Kidney epithelial cell (primary cell): ENCODE data around the gene GPR35. TPM values are rescaled to one million over a fixed set of nuclear protein-coding genes. Genes with fewer than 3 reads are reported as not detected.
"Not testable (repeated sequence)": the region's sequence is repeated elsewhere in the genome, so short reads cannot be mapped to it uniquely, and the experiment has no call there.

Experiments used
- DNase-seq: peaks from one replicate; pipeline ENCODE4 v3.0.0-alpha.2; 2010; ENCODE audit warnings: low read depth
- H3K27me3 ChIP-seq: 2 replicates; pipeline ENCODE4 v1.6.0; 2011; ENCODE audit warnings: low read length; ENCODE audit not compliant: control insufficient read depth, insufficient read depth
- H3K36me3 ChIP-seq: 2 replicates; pipeline ENCODE4 v1.5.1; 2011; ENCODE audit warnings: low read length; ENCODE audit not compliant: control insufficient read depth, insufficient read depth
- H3K4me3 ChIP-seq: 2 replicates; pipeline ENCODE4 v1.5.1; 2011; ENCODE audit warnings: low read depth, mild to moderate bottlenecking, control low read depth, low read length
- total RNA-seq: library from RNA; depleted of rRNA; stranded (reverse); fragments of >200 nt; gene quantifications from 2 replicates; pipeline ENCODE4 v1.2.3, GENCODE V29; 2015

GPR35 gene
- total RNA-seq, 1 donor from 2014 or later: 1.3 TPM

- not testable (repeated sequence) for DNase-seq, H3K27me3 ChIP-seq, H3K4me3 ChIP-seq, H3K36me3 ChIP-seq
Observed at GRCh38 chr2:240680185-240680584, 54.9 kb downstream of the GPR35 start.

Other genes with a start within 250 kb of the GPR35 start
- 75.2 and 81.7 TPM in 2 replicates for gene GPC1, start 189.8 kb upstream of the GPR35 start, total RNA-seq
- gene ANKMY1, start 67.5 kb upstream of the GPR35 start, total RNA-seq: 7.1 and 13.1 TPM in 2 replicates
- gene DUSP28, start 65.1 kb upstream of the GPR35 start, total RNA-seq: 4.2 and 7.6 TPM in 2 replicates
- 91.3 and 122 TPM in 2 replicates for gene RNPEPL1, start 57.0 kb upstream of the GPR35 start, total RNA-seq
- 31.5 and 39.2 TPM in 2 replicates for gene CAPN10, start 38.7 kb upstream of the GPR35 start, total RNA-seq
- not detected in 2 replicates for gene AQP12B, start 57.4 kb downstream of the GPR35 start, total RNA-seq
- not detected in 2 replicates for gene AQP12A, start 66.4 kb downstream of the GPR35 start, total RNA-seq
- gene KIF1A, start 194.7 kb downstream of the GPR35 start, total RNA-seq: 178 and 203 TPM in 2 replicates
- 0.25 TPM in 1 of 2 replicates, not detected in the other for gene AGXT, start 243.3 kb downstream of the GPR35 start, total RNA-seq